Measurements from ENCODE around the gene OLIG3.
A peak's percentile ranks its signal among the peaks of the same experiment; 100 is the strongest.

Gene OLIG3

GRCh38 chr6:137494281-137494987, at the start of gene OLIG3:
OLIG3 (minus strand) TSS chr6:137494394; CDS start chr6:137494170, 224 bp downstream.
- no peak within 1 kb of the TSS for H3K9ac ChIP-seq (ENCODE audit: low read length in 5 of 5)
- peaks cover 66 to 96% (median 80%) of the 10 kb centered on the region in 5 donors for H3K27me3 ChIP-seq (ENCODE audit: control insufficient read depth in 5 of 5, insufficient read depth in 4 of 5, low read length in 5 of 5)
- no peak within 1 kb of the TSS for H3K27ac ChIP-seq (ENCODE audit: low read depth, low read length)
- H3K9me3 ChIP-seq (ENCODE audit: control insufficient read depth in 5 of 5, low read length in 5 of 5) = no peaks in the 10 kb centered on the region
- peaks cover 0 to 52% (median 42%) of the 10 kb centered on the region in 5 donors for H3K4me1 ChIP-seq (ENCODE audit: control insufficient read depth in 5 of 5, insufficient read depth in 5 of 5, low read length in 5 of 5)
- H3K4me3 ChIP-seq (ENCODE audit: low read depth in 1 of 5, low read length in 5 of 5) = peak within 1 kb of the TSS in 4 of 5 donors; percentile 11 to 33 (median 23)
- no peaks in the 10 kb centered on the region for H3K36me3 ChIP-seq (ENCODE audit: control insufficient read depth in 5 of 5, insufficient read depth in 5 of 5, low read length in 5 of 5)

- H3K27me3 ChIP-seq (ENCODE audit: control insufficient read depth in 5 of 5, insufficient read depth in 4 of 5, low read length in 5 of 5) = peaks cover 0 to 3% (median 0%) of the 10 kb centered on the region in 5 donors
- H3K36me3 ChIP-seq (ENCODE audit: control insufficient read depth in 5 of 5, insufficient read depth in 5 of 5, low read length in 5 of 5) = no peaks in the 10 kb centered on the region
- no peak overlapping the region for H3K4me3 ChIP-seq (ENCODE audit: low read depth in 1 of 5, low read length in 5 of 5)
- no peak overlapping the region for H3K27ac ChIP-seq (ENCODE audit: low read depth, low read length)
- no peaks in the 10 kb centered on the region for H3K9me3 ChIP-seq (ENCODE audit: control insufficient read depth in 5 of 5, low read length in 5 of 5)
- no peaks in the 10 kb centered on the region for H3K4me1 ChIP-seq (ENCODE audit: control insufficient read depth in 5 of 5, insufficient read depth in 5 of 5, low read length in 5 of 5)
- H3K9ac ChIP-seq (ENCODE audit: low read length in 5 of 5) = no peak overlapping the region
These were observed 48.9 kb upstream of the OLIG3 start for GRCh38 chr6:137543114-137543513.

- Histone ChIP-seq H3K27ac (ENCODE audit: low read depth, low read length) (no peak overlapping the region), H3K9me3 (ENCODE audit: control insufficient read depth in 5 of 5, low read length in 5 of 5) (no peaks in the 10 kb centered on the region), H3K36me3 (ENCODE audit: control insufficient read depth in 5 of 5, insufficient read depth in 5 of 5, low read length in 5 of 5) (no peaks in the 10 kb centered on the region), H3K4me1 (ENCODE audit: control insufficient read depth in 5 of 5, insufficient read depth in 5 of 5, low read length in 5 of 5) (no peaks in the 10 kb centered on the region), H3K27me3 (ENCODE audit: control insufficient read depth in 5 of 5, insufficient read depth in 4 of 5, low read length in 5 of 5) (peaks cover 0 to 3% (median 0%) of the 10 kb centered on the region in 5 donors), H3K9ac (ENCODE audit: low read length in 5 of 5) (no peak overlapping the region), H3K4me3 (ENCODE audit: low read depth in 1 of 5, low read length in 5 of 5) (no peak overlapping the region)
These were observed 48.5 kb upstream of the OLIG3 start for GRCh38 chr6:137542713-137543112.

GRCh38 chr6:137541534-137542063, 47.4 kb upstream of the OLIG3 start:
- H3K4me1 ChIP-seq (ENCODE audit: control insufficient read depth in 5 of 5, insufficient read depth in 5 of 5, low read length in 5 of 5) = no peaks in the 10 kb centered on the region
- H3K27me3 ChIP-seq (ENCODE audit: control insufficient read depth in 5 of 5, insufficient read depth in 4 of 5, low read length in 5 of 5) = peaks cover 0 to 3% (median 0%) of the 10 kb centered on the region in 5 donors
- no peaks in the 10 kb centered on the region for H3K9me3 ChIP-seq (ENCODE audit: control insufficient read depth in 5 of 5, low read length in 5 of 5)
- no peaks in the 10 kb centered on the region for H3K36me3 ChIP-seq (ENCODE audit: control insufficient read depth in 5 of 5, insufficient read depth in 5 of 5, low read length in 5 of 5)
- no peak overlapping the region for H3K4me3 ChIP-seq (ENCODE audit: low read depth in 1 of 5, low read length in 5 of 5)
- H3K9ac ChIP-seq (ENCODE audit: low read length in 5 of 5) = no peak overlapping the region
- no peak overlapping the region for H3K27ac ChIP-seq (ENCODE audit: low read depth, low read length)

GRCh38 chr6:137536104-137536773, 42.0 kb upstream of the OLIG3 start:
- H3K27me3 ChIP-seq (ENCODE audit: control insufficient read depth in 5 of 5, insufficient read depth in 4 of 5, low read length in 5 of 5) = no peaks in the 10 kb centered on the region

GRCh38 chr6:137531376-137532092, 37.3 kb upstream of the OLIG3 start:
- H3K4me1 ChIP-seq (ENCODE audit: control insufficient read depth in 5 of 5, insufficient read depth in 5 of 5, low read length in 5 of 5) = no peaks in the 10 kb centered on the region
- no peak overlapping the region for H3K27ac ChIP-seq (ENCODE audit: low read depth, low read length)
- H3K36me3 ChIP-seq (ENCODE audit: control insufficient read depth in 5 of 5, insufficient read depth in 5 of 5, low read length in 5 of 5) = no peaks in the 10 kb centered on the region
- H3K4me3 ChIP-seq (ENCODE audit: low read depth in 1 of 5, low read length in 5 of 5) = no peak overlapping the region
- peaks cover 0 to 3% (median 1%) of the 10 kb centered on the region in 5 donors for H3K9me3 ChIP-seq (ENCODE audit: control insufficient read depth in 5 of 5, low read length in 5 of 5)
- H3K9ac ChIP-seq (ENCODE audit: low read length in 5 of 5) = no peak overlapping the region
- H3K27me3 ChIP-seq (ENCODE audit: control insufficient read depth in 5 of 5, insufficient read depth in 4 of 5, low read length in 5 of 5) = no peaks in the 10 kb centered on the region

More at GRCh38 chr6:137536104-137536773, 42.0 kb upstream of the OLIG3 start:
- Histone ChIP-seq H3K9ac (ENCODE audit: low read length in 5 of 5) (no peak overlapping the region), H3K4me3 (ENCODE audit: low read depth in 1 of 5, low read length in 5 of 5) (no peak overlapping the region), H3K27ac (ENCODE audit: low read depth, low read length) (no peak overlapping the region), H3K4me1 (ENCODE audit: control insufficient read depth in 5 of 5, insufficient read depth in 5 of 5, low read length in 5 of 5) (no peaks in the 10 kb centered on the region), H3K9me3 (ENCODE audit: control insufficient read depth in 5 of 5, low read length in 5 of 5) (no peaks in the 10 kb centered on the region), H3K36me3 (ENCODE audit: control insufficient read depth in 5 of 5, insufficient read depth in 5 of 5, low read length in 5 of 5) (no peaks in the 10 kb centered on the region)

- H3K9me3 ChIP-seq (ENCODE audit: control insufficient read depth in 5 of 5, low read length in 5 of 5) = peaks cover 2 to 4% (median 3%) of the 10 kb centered on the region in 5 donors
- no peaks in the 10 kb centered on the region for H3K27me3 ChIP-seq (ENCODE audit: control insufficient read depth in 5 of 5, insufficient read depth in 4 of 5, low read length in 5 of 5)
- H3K4me3 ChIP-seq (ENCODE audit: low read depth in 1 of 5, low read length in 5 of 5) = no peak overlapping the region
- H3K36me3 ChIP-seq (ENCODE audit: control insufficient read depth in 5 of 5, insufficient read depth in 5 of 5, low read length in 5 of 5) = no peaks in the 10 kb centered on the region
- no peaks in the 10 kb centered on the region for H3K4me1 ChIP-seq (ENCODE audit: control insufficient read depth in 5 of 5, insufficient read depth in 5 of 5, low read length in 5 of 5)
- no peak overlapping the region for H3K9ac ChIP-seq (ENCODE audit: low read length in 5 of 5)
- no peak overlapping the region for H3K27ac ChIP-seq (ENCODE audit: low read depth, low read length)
These were observed 36.2 kb upstream of the OLIG3 start for GRCh38 chr6:137530404-137530803.

- no peak overlapping the region for H3K27ac ChIP-seq (ENCODE audit: low read depth, low read length)
- H3K9me3 ChIP-seq (ENCODE audit: control insufficient read depth in 5 of 5, low read length in 5 of 5) = peaks cover 2 to 4% (median 3%) of the 10 kb centered on the region in 5 donors
- H3K4me3 ChIP-seq (ENCODE audit: low read depth in 1 of 5, low read length in 5 of 5) = no peak overlapping the region
- no peak overlapping the region for H3K9ac ChIP-seq (ENCODE audit: low read length in 5 of 5)
- H3K4me1 ChIP-seq (ENCODE audit: control insufficient read depth in 5 of 5, insufficient read depth in 5 of 5, low read length in 5 of 5) = no peaks in the 10 kb centered on the region
- peaks cover 0 to 5% (median 4%) of the 10 kb centered on the region in 5 donors for H3K27me3 ChIP-seq (ENCODE audit: control insufficient read depth in 5 of 5, insufficient read depth in 4 of 5, low read length in 5 of 5)
- H3K36me3 ChIP-seq (ENCODE audit: control insufficient read depth in 5 of 5, insufficient read depth in 5 of 5, low read length in 5 of 5) = no peaks in the 10 kb centered on the region
These were observed 28.6 kb upstream of the OLIG3 start for GRCh38 chr6:137522831-137523230.

- no peak overlapping the region for H3K9ac ChIP-seq (ENCODE audit: low read length in 5 of 5)
- H3K27ac ChIP-seq (ENCODE audit: low read depth, low read length) = no peak overlapping the region
- peaks cover 0 to 8% (median 4%) of the 10 kb centered on the region in 5 donors for H3K27me3 ChIP-seq (ENCODE audit: control insufficient read depth in 5 of 5, insufficient read depth in 4 of 5, low read length in 5 of 5)
- H3K36me3 ChIP-seq (ENCODE audit: control insufficient read depth in 5 of 5, insufficient read depth in 5 of 5, low read length in 5 of 5) = no peaks in the 10 kb centered on the region
- H3K4me3 ChIP-seq (ENCODE audit: low read depth in 1 of 5, low read length in 5 of 5) = no peak overlapping the region
- H3K9me3 ChIP-seq (ENCODE audit: control insufficient read depth in 5 of 5, low read length in 5 of 5) = peaks cover 0 to 4% (median 3%) of the 10 kb centered on the region in 5 donors
- no peaks in the 10 kb centered on the region for H3K4me1 ChIP-seq (ENCODE audit: control insufficient read depth in 5 of 5, insufficient read depth in 5 of 5, low read length in 5 of 5)
These were observed 28.1 kb upstream of the OLIG3 start for GRCh38 chr6:137522198-137522798.

Data from subcutaneous abdominal adipose tissue (tissue), 5 donors.